ENCODE measurements around the gene DBX2.
"Not testable (repeated sequence)": the region's sequence is repeated elsewhere in the genome, so short reads cannot be mapped to it uniquely, and the experiment has no call there.

DBX2 gene

DNA sequence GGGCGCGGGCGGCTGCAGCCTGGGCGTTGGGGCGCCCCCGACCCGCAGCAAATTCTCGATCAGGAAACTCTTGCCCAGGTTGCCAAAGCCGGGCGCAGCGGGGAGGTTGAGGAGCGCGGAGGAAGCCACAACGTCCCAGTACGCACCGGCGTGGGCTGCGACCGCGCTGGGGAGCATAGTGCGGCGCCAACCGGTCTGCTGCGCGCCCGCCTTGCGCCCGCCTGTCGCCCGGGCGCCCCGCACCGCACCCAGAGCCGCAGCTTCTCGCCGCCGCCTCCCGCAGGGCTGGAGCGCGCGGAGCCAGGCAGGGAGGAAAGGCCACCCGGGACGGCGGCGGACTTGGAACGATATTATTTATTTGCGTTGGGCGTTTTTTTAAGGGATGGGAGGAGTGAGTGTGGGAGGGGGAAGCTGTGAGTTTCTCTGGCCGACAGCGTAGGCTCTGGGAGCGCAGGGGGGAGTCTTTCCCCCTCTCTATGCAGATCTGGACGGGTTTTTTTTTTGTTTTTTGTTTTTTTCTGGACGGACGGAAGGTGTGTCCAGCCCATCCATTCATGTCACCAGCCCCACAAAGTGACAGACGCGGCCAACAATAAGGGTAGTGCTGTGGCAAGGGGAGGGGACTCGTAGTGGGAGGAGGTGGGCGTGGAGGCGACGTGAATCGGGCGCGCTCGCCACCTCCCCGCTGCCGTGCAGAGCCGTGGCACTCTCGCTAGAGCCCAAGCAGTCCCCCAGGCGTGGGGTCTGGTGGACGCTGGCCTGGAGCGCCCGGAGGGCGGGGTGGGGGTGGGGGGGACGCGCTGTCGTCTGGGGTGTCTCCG is at the start of gene DBX2:
Gene DBX2, minus strand, starts transcription at position 349 of the 821 bp plus-strand sequence. Its CDS starts 172 bp downstream, at position 177.
- DNase-seq: no peak

DNA sequence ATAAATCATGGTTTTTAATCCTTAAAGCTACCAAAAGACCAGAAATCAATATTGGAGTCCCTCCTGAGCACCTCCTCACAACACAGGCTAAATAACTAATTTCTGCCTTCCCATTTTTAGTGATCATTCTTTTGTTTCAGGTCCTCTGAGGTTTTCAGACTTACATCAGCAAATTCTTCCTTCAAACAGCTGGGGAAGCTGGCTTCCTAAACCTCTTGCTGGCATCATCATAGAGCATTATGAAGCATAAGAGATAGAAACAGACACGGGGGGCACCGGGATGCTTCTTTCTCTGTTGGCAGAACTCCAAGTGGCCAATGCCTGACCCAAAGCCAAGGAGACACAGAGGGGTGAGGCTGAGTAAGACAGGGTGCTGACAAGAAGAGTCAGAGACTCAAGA is 47.9 kb upstream of the DBX2 start:
- DNase-seq: no peak

DNA sequence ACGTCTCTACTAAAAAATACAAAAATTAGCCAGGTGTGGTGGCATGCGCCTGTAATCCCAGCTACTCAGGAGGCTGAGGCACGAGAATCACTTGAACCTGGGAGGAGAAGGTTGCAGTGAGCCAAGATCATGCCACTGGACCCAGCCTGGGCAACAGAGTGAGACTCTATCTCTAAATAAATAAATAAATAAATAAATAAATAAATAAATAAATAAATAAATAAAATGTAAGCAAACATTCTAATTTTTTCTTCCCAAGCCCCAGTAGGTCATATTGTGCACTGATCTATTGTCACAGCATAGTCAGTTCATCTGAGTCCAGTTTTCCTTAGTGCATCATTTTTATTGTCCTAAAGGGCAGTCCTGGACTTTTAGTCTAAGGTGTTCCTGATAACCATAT is 44.5 kb upstream of the DBX2 start:
- not testable (repeated sequence) for DNase-seq

DNA sequence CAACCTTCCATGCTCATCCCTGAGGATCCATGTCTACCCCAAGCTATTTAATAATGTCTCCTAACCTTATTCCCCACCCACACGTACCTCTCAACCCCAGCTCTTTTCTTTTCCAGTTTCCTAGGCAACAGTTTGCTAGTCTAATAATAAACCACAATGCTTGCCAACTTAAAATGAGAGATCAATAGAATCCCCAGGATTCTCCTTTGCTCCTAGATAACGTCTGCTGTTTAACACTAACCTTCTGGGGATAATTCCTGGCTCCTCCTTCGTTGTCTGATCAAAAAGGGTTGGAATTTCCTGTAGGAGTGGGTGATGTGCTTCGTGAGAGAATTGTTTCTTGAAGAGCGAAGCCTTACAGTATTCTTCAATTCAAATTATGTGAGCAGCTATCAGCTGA is 42.2 kb upstream of the DBX2 start:
- DNase-seq: peak; percentile 1

DNA sequence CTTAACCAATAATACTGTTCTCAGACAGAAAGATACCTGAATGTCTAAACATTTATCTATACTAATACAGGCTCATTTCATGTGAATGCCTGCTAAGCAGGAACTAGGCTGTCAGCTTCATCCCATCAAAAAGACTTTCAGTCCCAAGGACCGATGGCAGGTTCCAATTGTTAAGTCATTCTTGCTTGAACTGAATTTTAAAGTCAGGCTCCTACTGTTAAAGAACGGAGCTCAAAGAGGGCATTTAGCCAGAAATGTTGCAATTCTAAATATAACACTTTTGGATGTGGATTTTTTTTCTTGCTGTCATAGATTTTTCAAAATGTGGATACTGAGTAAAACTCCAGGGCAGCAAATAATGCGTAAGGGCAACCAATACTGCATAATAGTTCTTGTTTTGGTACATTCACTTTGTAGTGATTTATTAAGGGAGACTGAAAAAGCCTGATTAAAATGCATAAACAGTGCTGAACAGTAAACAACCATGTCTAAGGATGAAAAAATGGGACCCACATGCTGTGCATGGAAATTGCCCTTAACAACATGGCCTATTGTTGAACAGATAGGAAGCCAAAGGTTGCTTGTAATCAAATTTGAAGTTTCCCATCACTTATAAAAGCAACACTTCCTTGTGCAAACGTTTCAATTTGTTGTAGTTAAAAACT is 38.6 kb upstream of the DBX2 start:
- no peak for DNase-seq

DNA sequence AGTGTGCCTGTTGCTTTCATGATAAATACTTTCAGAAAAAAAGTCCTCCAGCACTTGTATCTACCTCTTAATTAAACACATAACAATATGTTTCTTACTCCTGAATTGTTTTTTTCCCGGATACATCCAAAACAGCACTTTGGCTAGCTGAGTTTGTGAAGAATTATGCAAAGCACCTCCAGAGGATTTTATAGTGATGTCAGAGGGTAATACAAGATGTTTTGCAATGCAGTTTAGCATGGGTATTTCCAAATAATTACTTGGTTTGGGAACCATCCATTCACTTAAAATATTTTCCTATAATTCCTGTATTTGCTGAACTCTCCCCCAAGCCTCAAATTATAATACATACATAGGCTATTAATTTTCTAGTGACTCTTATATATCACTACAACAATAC is 37.7 kb upstream of the DBX2 start:
- DNase-seq: no peak

DNA sequence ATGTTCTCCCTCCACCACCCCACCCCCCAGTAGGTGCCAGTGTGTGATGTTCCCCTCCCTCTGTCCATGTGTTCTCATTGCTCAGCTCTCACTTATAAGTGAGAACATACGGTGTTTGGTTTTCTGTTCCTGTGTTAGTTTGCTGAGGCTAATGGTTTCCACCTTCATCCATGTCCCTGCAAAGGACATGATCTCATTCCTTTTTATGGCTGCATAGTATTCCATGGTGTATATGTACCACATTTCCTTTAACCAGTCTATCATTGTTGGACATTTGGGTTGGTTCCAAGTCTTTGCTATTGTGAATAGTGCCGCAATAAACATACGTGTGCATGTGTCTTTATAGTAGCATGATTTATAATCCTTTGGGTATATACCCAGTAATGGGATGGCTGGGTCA is 33.3 kb upstream of the DBX2 start:
- not testable (repeated sequence) for DNase-seq

DNA sequence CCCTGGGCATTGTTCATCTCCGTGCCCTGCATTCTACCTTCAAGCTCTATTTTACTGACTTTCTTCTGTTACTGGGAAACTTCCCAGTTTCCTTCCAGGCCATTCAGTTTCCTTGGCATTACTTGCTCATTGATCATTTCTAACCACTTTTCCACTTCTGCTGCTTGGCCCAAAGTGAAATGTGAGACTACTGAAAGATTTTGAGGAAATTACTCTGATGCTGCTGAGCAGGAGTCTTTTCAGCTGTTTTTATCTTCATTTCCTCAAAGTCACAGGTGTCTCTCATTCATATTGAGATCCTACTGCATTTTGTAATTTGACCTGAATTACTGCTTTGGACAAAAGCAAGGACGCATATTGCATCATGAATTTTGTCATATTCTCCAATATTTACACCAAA is 26.4 kb upstream of the DBX2 start:
- DNase-seq: no peak

DNA sequence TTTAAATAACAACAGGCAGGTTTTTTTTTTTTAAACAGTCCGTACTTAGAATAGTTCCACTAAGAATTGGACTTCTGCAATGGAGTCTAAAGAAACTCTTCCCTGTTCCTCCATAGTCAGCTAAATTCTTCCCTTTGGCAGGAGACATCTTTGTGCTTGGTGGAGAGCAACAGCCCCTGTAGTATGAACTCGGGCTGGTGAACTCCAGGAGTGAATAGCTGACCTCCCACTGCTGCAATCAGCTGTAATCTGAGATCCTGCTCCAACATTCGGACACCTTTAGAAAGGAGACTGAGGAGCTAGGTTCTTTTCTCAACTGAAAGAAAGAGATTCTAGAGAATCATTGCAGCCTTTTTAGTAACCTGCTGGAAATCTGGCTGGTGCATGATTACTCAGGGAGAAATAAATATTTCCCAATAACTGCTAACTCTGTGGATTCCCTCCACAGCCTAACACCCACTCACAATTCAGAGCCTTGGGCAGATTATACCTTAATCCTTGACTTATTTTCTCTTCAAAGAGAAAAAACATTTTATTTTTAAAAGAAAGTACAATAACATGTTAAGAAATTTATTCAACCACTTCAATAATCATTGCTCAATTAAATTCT is 25.6 kb upstream of the DBX2 start:
- no peak for DNase-seq

DNA sequence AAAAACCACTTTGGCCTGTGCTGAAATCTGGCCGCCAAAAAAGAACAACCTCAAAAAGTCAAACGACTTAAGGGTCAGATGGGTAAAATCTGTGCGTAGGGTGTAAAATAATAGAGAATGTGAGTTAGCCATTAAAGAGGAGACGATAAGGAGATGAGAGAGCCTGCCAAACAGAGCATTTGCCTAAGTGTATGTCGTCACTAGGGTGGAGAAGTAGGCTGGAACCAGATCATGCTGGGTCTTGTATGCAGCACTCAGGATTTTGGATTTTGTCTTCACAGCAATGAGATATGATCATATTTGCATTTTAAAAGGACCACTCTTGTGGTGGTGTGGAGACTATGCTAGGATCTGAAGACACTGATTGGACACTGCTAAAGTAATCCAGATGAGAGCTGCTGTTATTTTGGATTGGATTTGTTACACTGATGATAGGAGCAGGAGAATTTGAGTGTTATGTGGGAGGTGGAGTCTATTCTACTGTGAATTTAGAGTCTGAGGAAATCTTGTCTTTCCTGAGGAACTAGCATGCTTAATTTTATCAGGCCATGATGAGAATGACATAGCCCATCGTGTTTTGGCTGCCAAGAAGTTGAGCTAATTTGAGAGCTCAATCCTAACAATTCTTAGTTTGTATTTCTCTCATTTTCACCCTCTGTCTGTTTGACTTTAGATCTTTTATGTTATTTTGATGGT is 24.8 kb upstream of the DBX2 start:
- DNase-seq: no peak

DNA sequence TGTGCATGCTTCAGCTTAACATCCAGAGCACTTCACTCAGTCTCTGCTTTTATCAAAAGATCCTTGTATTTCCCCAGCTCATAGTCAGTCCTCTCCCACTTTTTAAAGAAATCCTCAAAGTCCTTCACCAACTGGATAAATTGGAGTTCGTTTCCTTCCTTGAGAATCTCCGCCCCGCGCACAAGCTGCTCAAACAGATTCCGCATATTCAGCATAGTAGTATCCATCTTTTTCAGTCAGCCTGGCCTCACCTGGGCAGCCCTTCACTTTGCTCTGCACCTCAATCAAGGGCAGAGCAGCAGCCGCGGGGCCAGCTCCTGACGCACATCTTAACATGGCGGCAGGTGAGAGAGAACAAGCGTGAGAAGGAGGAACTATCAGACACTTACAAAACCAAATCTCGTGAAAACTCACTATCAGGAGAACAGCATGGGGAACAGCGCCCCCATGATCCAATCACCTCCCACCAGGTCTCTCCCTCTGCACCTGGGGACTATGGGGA is 14.3 kb upstream of the DBX2 start:
- DNase-seq: no peak

DNA sequence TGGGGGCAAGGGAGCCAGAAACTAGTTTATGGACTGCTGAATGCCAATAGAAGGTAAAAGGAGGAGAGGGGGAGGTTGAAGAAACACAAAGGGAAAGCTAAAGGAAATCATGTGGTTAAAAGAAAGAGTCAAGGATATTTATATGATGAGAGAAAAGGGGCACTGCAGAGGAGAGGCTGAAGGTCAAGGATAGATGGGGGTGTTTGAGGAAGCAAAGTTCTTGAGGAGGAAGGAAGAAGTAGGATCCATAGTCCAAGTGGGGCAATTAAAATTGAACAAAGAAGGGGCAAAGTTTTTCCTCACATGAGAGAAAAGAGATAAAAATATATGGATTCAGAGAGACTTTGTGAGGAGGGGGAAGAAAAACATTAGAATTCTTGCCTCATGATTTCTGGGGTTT is 10.1 kb upstream of the DBX2 start:
- no peak for DNase-seq

DNA sequence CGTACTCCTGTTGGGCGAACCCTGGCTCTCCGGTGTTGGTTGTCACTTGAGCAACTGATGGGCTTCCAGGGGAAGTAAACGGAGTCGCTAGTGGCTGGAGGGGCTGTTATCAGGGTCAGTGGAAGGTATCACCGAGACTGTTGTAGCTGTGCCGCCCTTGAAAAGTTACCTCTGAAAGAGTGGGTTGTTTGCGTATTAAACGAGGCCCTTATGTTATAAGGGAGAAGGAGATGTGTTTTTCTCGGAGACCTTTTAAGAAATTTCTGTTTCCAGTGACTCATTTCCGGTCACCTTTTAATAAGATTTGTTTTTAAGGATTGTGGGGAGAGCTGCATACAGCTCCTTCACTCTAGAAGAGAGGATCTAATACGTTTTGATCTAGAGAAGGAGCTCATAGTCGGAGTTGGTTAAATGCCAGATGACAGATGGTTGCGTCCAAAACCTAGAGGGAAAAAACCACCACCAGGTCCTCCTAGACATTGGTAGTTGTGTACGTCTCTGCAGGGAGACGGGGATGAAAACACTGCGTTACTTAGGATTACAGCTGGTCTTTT is 750 bp upstream of the DBX2 start:
- DNase-seq: peak; percentile 3

DNA sequence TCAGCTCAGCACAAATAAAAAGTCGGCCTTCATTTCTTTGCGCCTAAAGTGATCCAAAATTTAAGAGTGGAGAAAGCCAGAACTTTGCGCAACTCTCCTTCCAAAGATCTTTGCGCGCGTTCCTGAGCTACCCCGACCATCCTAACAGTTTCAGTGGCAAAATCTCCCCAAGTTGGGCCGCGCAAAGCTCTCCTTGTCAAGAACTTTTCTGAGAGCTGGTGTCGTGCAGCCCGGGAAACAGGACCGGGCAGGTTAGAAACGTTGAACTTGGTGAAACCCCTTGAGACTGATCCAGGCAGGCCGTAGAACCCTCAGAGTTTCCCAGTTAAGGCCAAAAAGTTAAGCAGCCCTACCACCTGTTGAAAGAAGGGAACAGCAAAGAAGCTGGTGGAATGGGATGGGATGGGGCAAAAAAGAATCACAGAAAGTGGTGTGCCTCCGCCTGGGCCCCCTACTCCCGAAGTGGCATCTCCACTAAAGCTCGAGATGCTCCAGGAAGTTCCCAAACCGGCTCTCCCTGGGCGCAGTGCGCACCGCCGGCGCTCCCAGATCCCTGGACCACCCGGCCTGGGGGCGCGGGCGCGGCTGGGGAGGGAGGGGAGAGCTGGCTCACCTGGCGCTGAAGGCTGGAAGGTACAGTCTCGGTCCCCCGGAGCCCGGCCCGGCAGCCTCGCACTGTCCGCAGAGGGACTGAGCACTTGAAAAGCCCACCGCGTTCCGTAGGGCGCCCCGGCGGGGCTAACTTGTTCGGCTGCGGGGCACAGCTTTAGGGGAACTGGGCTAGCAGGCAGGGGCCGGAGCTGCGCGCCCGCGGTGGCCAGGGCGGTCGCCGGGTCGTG is 768 bp downstream of the DBX2 start:
- DNase-seq: no peak

DNA sequence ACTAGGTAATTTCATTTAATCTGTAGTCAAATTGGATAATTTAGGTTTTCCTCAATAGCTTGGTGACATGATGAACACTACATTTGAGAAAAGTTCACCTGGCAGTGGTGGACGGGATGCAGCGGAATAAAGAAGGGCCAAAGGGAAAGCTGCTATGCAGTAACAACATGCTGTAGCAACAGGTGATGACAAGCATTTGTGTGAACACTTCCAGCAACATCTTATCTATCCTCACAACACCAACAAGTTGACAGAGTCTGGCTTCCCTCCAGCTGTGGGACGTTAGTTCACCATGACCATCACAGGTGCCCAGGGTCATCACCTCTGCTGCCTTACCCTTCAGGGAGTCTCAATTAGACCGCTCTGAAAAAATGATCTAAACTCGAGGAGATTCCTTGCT is 8.3 kb downstream of the DBX2 start:
- DNase-seq: no peak

DNA sequence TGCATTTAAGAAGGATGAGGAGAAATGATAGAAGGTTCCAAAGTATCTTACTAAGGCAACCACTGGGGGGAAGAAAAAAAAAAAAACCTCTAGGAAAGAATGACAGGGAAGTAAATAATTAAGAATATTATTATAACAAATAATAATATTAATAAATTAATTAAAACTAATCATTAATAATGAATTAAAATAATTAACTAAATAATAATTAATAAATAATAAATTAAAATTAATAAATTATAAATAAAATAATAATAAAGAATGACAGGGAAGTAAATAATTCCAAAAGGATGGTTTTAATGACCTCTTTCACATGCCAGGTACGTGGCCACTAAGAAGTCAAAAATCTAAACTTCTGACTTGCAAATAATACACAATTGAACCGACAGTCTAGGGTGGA is 9.9 kb downstream of the DBX2 start:
- no peak for DNase-seq

DNA sequence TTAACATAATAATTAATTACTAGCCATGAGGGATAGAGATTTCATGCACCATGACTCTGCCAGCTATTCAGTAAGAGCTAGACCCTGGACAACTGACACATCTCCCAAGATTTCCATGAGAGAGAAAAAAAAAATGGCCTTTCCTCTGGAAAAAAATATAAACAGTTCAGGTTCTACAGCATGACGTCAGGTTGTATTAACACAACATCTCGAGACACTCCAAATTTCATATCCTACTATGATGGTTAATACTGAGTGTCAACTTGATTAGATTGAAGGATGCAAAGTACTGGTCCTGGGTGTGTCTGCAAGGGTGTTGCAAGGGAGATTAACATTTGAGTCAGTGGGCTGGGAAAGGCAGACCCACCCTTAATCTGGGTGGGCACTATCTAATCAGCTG is 11.1 kb downstream of the DBX2 start:
- no peak for DNase-seq

DNA sequence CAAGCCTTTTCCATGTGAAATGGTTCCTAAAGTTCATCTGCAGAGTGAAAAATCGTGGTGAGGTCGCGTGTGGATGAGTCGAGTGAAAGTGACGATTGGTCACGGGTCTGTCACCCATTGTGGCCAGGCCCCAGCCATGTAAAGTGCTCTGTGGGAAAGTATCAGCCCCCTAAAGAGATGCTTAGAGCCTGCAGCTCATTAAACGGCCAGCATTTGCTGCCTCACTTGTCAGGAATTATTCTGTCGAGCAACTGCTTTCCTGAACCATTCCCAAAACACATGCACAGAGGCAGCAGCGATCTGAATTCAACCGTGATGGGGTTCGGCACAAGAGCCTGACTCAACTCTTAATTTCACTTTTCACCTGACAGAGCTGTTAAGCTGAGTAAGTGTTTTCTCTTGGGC is 16.0 kb downstream of the DBX2 start:
- DNase-seq: no peak

DNA sequence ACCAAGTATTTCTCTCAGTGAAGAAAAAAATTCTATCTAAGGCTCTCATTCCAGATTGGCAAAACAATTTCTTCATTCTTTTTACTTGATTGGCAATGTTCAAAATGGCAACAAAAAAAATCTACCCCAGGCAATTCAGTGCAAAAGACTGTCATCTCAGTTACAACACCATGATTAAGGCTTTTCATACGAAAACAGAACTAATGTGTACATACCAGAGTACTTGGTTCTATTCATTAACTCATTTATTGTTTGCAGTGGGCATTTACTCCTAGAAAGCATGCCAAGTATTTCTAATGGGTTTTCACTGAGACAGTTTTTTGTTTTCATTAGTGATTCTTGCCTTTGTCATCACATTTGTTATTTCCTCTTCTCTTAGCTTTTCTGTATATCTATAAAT is 33.0 kb downstream of the DBX2 start:
- DNase-seq: no peak

DNA sequence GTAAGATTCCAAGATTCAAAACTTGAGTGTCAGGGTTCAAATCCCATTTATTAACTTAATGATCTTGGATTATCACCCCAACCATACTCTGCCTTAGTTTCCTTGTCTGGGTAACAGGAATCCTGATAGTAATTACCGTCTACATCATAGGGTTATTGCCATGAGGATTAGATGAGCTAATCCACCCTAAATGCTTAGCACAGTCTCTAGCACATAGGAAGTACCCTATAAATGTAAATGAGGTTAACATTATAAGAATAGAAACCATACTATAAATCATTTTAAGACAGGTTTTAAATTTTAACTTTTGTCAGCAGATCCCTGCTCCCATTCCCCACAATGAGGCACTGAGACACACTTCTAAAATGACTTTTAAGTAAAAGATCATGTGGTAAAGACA is 36.5 kb downstream of the DBX2 start:
- no peak for DNase-seq

DNA sequence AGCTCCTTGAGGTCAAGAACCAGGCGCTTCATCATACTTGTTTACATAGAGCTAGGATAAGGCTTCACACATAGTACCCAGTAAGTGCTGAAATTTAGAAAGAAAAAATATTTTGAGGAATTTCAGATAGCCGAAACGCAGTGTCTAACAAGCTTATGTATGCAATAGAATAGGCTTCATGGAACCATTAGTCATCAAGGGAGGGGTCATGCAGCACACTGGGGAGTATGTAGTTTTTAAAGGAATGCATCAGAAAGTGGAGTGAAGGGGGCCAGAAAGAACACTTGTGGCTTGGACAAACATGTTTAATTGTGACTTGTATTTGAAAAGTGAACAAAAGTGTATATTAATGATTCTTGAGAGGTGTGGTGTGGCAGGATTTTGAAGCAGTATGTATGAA is 38.1 kb downstream of the DBX2 start:
- no peak for DNase-seq

DNA sequence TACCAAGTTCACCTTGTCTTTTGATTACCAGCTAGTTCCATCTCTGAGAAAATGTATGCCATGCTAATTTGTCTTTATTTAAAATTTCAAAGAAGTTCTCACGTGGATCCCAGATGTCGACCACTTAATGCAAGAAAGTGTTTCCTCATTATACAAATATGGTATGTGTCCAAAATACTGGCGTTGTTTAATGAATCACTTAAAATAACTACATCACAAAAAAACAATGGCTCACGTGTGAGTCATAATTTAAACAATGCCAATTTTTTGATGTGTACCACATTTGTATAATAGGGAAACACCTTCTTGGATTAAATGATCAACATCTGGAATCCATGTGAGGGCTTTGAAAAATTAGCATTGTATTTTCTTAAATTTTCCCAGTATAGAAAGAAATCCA is 40.8 kb downstream of the DBX2 start:
- peak; percentile 1 for DNase-seq
